ENCODE data around the gene NUDT1. TPM values are rescaled to one million over a fixed set of nuclear protein-coding genes. Genes with fewer than 3 reads are reported as not detected.

NUDT1 gene
- total RNA-seq, 2 experiments from 2014 or later = 88.4 to 117 TPM

DNA sequence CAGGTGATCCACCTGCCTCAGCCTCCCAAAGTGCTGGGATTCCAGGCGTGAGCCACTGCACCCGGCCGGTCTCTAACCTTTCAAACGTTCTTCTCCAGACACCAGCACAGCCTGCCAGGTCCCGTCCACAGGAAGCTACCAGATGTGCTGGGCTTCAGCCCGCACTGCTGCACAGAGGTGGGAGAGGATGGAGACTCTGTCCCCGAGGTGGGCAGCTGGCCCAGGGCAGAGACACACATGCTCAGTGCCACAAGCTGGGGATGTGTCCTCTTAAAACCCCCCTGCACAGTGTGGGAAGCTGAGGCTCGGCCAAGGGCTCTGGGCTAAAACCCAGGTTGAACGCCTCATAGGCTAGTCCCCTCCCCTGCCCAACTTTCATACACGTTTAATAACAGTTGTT, 9.4 kb downstream of the NUDT1 start:
- Histone ChIP-seq H2AFZ (ENCODE audit: low read length) (no peak overlapping the region), H3K79me2 (ENCODE audit: insufficient read depth, low read depth, low read length) (no peaks in the 10 kb centered on the region), H3K4me2 (ENCODE audit: low read length) (no peak overlapping the region), H3K27ac (ENCODE audit: low read depth, low read length, poor library complexity, severe bottlenecking) (no peak overlapping the region), H3K4me3 (ENCODE audit: low read depth, low read length, poor library complexity, severe bottlenecking) (no peak overlapping the region), H3K4me1 (ENCODE audit: insufficient read depth, low read length, poor library complexity, severe bottlenecking) (no peaks in the 10 kb centered on the region), H3K9me3 (ENCODE audit: low read length) (no peaks in the 10 kb centered on the region), H3K36me3 (ENCODE audit: insufficient read depth, low read length) (peaks cover 32% of the 10 kb centered on the region; the same call in 1 of the 2 replicates), H4K20me1 (ENCODE audit: insufficient read depth, low read length) (no peaks in the 10 kb centered on the region), H3K9me2 (ENCODE audit: insufficient read depth, low read length) (no peaks in the 10 kb centered on the region)
- DNase-seq (ENCODE audit: low spot score) = no peak
- ChIA-PET CTCF (ENCODE audit: unreplicated experiment) (no interaction called here), POLR2A (no interaction called here)
- intact Hi-C loops (cut with micrococcal nuclease; ENCODE audit: unreplicated experiment) = no loop called here
- TF ChIP-seq, protein P1, sequence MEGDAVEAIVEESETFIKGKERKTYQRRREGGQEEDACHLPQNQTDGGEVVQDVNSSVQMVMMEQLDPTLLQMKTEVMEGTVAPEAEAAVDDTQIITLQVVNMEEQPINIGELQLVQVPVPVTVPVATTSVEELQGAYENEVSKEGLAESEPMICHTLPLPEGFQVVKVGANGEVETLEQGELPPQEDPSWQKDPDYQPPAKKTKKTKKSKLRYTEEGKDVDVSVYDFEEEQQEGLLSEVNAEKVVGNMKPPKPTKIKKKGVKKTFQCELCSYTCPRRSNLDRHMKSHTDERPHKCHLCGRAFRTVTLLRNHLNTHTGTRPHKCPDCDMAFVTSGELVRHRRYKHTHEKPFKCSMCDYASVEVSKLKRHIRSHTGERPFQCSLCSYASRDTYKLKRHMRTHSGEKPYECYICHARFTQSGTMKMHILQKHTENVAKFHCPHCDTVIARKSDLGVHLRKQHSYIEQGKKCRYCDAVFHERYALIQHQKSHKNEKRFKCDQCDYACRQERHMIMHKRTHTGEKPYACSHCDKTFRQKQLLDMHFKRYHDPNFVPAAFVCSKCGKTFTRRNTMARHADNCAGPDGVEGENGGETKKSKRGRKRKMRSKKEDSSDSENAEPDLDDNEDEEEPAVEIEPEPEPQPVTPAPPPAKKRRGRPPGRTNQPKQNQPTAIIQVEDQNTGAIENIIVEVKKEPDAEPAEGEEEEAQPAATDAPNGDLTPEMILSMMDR (conservative IDR thresholded peaks at IDR 0.05; ENCODE audit: low read length) = no peak
- TF ChIP-seq EZH2phosphoT487 (IDR thresholded peaks at IDR 0.05; ENCODE audit: borderline replicate concordance, low read depth, low read length) = no peak
- no TSS peak for BruUV-seq (replicated peaks)

DNA sequence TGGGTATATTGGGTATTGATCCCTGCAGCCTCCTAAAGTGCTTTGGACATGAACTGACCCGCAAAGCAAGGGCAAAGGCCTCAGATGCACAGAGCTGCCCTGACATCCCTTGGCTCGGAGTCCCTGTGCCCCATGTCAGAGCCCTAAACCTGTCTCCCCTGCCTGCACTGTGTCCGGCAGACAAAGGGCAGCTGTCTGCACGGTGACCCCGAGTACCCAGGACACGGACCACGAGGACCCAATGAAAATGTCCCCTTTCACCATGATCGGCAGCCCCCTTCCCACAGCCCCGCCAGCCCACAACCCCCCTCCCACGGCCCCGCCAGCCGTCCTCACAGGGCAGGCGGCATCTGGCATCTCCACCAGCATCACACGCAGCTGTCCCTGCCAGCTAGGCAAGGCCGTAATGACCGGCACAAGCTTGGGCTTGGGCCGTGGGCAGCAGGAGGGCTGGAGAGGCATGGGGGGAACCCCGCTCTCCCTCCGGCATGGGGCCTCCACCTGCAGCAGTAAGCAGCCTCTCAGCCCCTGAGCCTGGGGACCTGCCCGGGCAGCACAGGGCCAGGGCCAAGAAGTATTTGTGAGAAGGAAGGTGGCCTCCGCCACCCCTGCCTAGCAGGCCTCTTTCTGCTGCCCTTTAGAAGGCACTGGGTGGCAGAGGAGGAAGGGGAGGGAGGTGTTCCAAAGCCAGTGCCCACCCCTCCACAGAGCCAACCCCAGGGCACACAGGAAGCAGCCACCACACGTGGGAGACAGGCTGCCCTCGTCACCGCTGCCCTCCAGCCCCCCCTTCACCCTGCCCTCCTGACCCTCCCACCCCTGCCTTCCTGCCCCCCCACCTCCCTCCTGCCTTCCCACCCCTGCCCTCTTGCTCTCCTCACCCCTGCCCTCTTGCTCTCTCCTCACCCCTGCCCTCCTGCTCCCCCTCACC, 10.1 kb downstream of the NUDT1 start:
- Histone ChIP-seq H3K27ac (ENCODE audit: low read depth, low read length, poor library complexity, severe bottlenecking) (no peak overlapping the region), H3K36me3 (ENCODE audit: insufficient read depth, low read length) (peaks cover 32% of the 10 kb centered on the region; the same call in 1 of the 2 replicates), H3K4me1 (ENCODE audit: insufficient read depth, low read length, poor library complexity, severe bottlenecking) (no peaks in the 10 kb centered on the region), H3K79me2 (ENCODE audit: insufficient read depth, low read depth, low read length) (no peaks in the 10 kb centered on the region), H3K4me2 (ENCODE audit: low read length) (no peak overlapping the region), H2AFZ (ENCODE audit: low read length) (no peak overlapping the region), H3K9me2 (ENCODE audit: insufficient read depth, low read length) (no peaks in the 10 kb centered on the region), H4K20me1 (ENCODE audit: insufficient read depth, low read length) (no peaks in the 10 kb centered on the region), H3K9me3 (ENCODE audit: low read length) (no peaks in the 10 kb centered on the region), H3K4me3 (ENCODE audit: low read depth, low read length, poor library complexity, severe bottlenecking) (no peak overlapping the region)
- no TSS peak for BruUV-seq (replicated peaks)
- no peak for DNase-seq (ENCODE audit: low spot score)
- ChIA-PET POLR2A (no interaction called here), CTCF (ENCODE audit: unreplicated experiment) (no interaction called here)
- intact Hi-C loops (cut with micrococcal nuclease; ENCODE audit: unreplicated experiment) = no loop called here
- no peak for TF ChIP-seq EZH2phosphoT487 (IDR thresholded peaks at IDR 0.05; ENCODE audit: borderline replicate concordance, low read depth, low read length)
- TF ChIP-seq, protein P1 (conservative IDR thresholded peaks at IDR 0.05; ENCODE audit: low read length) = no peak

DNA sequence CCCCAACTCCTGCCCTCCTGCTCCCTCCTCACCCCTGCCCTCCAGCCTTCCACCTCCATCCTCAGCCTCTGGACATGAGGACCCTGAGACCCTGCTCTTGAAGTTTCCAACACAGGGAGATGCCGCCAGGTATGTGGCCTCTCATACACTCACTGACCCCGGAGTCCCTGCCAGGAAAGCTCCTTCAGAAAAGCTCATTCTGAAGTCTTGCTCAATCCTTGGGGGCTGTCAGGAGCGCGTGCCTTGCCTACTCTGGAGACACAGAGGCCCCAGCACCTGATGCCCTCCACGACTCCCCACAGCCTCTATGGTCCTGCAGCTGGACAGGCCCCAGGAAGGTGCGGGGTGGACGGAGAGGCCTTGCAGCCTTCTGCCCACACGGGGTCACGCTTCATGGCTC, 11.0 kb downstream of the NUDT1 start:
- peaks cover 32% of the 10 kb centered on the region; the same call in 1 of the 2 replicates for H3K36me3 ChIP-seq (ENCODE audit: insufficient read depth, low read length)
- H3K9me3 ChIP-seq (ENCODE audit: low read length) = no peaks in the 10 kb centered on the region
- H3K9me2 ChIP-seq (ENCODE audit: insufficient read depth, low read length) = no peaks in the 10 kb centered on the region
- no peak for DNase-seq (ENCODE audit: low spot score)
- no peak overlapping the region for H3K4me3 ChIP-seq (ENCODE audit: low read depth, low read length, poor library complexity, severe bottlenecking)
- POLR2A ChIA-PET = no interaction called here
- BruUV-seq (replicated peaks) = no TSS peak
- no peak overlapping the region for H2AFZ ChIP-seq (ENCODE audit: low read length)
- CTCF ChIA-PET (ENCODE audit: unreplicated experiment) = no interaction called here
- intact Hi-C loops (cut with micrococcal nuclease; ENCODE audit: unreplicated experiment) = no loop called here
- H3K4me1 ChIP-seq (ENCODE audit: insufficient read depth, low read length, poor library complexity, severe bottlenecking) = no peaks in the 10 kb centered on the region
- H3K4me2 ChIP-seq (ENCODE audit: low read length) = no peak overlapping the region
- no peaks in the 10 kb centered on the region for H4K20me1 ChIP-seq (ENCODE audit: insufficient read depth, low read length)
- no peak overlapping the region for H3K27ac ChIP-seq (ENCODE audit: low read depth, low read length, poor library complexity, severe bottlenecking)
- no peak for TF ChIP-seq EZH2phosphoT487 (IDR thresholded peaks at IDR 0.05; ENCODE audit: borderline replicate concordance, low read depth, low read length)
- TF ChIP-seq, protein P1 (conservative IDR thresholded peaks at IDR 0.05; ENCODE audit: low read length) = no peak
- H3K79me2 ChIP-seq (ENCODE audit: insufficient read depth, low read depth, low read length) = no peaks in the 10 kb centered on the region
